ENCODE measurements around the gene ABCA2.

DNA sequence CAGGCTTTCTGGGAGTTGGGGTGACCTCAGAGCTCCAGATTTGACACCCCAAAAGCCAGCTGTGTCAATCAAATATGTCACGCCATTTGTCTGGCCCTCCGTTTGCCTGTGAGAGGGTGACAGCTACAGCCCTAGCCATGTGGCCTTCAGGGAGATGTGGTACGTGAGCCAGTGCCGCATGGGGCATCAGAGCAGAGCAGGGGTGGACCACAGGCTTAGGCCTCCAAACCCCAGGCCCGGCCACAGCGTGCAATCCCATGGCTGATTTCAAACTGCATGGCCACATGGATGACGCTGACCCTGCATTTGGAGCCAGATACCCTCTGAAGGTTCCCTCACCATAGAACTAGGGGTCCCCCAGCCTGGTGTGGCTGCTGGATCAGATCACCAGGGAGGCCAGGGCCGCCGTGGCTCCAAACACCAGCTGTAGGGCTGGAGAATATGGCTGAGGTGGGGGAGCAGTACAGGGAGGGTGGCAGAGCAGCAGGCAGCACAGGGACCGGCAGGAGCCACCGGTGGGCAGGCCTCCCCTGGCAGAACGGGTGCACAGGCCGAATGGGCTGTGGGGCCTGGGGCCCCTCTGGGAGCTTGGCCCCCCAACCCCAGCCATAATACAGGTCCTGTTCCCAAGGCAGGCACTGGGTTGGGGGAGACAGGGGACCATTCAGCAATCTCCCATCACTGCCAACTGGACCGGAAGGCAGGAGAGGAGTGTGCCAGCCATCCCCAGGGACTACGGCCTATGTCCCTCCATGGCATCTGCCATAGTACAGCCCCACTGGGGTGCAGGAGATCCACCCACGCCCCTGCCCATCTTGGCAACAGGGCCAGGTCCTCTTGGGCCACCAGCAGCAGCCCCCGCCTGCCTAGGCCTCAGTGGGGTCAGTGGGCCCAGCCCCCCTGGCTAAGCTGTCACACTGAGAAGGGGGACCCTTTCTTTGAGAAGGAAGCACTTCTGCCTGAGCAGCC lies 40.8 kb upstream of the ABCA2 start:
- TF ChIP-seq CTCF (IDR thresholded peaks at IDR 0.05) (no peak), POLR2AphosphoS5 (IDR thresholded peaks at IDR 0.05; ENCODE audit: low read depth, low read length) (no peak)
